Effector CD4-positive, alpha-beta T cell (primary cell): ENCODE results near the gene MOV10L1.
"Not testable (repeated sequence)": the region's sequence is repeated elsewhere in the genome, so short reads cannot be mapped to it uniquely, and the experiment has no call there.

Source experiments
- DNase-seq: peaks from one replicate; pipeline ENCODE4 v3.0.0-alpha.2; 2020

The MOV10L1 gene

DNA sequence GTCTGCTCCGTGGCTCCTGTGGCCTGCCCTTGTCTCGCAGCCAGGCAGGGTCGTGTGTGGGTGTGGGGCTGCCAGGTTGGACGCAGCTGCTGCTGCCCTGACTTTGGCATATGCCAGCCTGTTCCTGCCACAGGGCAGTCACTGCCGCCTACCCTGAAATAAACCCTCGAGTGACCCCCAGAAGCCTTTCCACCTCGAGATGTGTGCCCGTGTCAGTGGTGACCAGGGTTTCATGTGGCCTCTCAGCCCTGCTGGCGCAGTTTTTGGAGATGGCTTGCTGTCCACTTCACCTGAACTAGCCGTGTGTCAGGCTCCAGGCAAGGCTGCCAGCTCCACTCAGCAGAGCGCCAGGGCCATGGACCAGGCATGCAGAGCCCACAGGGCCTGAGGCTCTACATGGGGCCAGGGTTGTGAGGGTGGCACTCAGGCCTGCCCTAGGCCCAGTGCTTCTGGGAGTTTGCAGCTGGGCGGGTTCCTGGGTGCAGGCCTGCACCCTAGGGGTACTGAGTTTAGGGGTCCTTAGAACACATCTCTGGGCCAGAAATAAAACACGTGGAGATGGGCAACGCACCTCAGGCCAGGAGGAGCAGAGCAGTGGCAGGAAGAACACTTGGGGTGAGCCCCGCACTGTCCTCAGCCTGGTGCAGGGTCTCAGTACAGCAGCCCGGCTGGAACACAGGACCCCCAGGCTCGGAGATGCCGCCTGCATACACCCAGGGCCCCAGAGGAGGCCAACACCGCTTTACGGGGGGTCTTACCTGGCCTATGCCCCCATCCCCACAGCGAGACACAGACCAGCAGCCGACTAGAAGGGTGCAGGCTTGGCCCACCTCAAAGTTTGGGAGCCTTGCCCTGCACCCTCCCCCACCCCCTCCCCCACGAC lies 71.9 kb downstream of the MOV10L1 start:
- no peak for DNase-seq

DNA sequence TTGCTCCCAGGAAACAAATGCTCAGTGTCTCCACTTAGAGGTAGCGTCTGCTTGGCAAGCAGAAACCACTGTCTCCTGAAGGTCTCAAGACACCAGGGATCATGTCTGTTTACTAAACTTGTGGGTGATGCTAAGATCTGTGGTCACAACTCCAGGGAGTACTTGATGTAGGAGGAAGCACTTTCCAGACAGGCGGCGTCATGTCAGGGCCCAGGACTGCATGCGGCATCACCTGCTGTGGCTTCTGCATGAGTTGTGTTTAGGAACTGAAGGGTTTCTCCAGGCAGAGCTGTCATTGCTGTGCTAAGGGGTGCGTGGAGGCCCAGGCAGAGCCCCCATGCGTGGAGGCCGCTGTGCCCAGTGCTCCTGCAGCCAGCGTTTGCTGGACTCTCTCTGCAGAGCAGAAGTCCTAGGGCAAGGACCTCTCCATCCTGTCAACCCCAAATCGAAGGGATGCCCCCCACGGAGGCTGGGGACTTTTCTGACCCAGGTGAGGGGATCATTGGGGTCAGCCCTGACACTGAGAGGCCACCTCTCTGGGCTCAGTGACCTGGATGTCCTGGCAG lies 72.7 kb downstream of the MOV10L1 start:
- DNase-seq, result no peak

DNA sequence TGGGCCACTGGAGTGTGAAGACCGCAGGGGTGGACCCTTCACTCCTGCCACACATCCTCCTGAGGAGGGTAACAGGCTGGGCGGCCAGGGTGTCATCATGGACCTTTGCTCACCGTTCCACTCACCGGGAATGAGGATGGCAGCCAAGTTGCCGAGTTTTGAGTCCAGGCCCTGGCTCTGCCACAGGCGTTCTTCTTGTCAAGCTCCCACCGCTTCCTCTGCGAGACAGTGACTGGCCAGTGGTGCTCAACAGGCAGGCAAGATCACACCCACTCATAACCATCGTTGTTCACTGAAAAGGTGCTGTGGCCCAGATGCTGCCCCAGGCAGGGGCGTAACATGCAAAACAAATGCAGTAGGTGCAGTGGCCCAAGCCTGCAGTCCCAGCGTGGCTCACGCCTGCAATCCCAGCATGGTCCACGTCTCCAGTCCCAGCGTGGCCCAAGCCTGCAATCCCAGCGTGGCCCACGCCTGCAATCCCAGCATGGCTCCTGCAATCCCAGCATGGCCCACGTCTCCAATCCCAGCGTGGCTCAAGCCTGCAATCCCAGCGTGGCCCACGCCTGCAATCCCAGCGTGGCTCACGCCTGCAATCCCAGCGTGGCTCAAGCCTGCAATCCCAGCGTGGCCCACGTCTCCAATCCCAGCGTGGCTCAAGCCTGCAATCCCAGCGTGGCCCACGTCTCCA lies 75.8 kb downstream of the MOV10L1 start:
- DNase-seq, result no peak

DNA sequence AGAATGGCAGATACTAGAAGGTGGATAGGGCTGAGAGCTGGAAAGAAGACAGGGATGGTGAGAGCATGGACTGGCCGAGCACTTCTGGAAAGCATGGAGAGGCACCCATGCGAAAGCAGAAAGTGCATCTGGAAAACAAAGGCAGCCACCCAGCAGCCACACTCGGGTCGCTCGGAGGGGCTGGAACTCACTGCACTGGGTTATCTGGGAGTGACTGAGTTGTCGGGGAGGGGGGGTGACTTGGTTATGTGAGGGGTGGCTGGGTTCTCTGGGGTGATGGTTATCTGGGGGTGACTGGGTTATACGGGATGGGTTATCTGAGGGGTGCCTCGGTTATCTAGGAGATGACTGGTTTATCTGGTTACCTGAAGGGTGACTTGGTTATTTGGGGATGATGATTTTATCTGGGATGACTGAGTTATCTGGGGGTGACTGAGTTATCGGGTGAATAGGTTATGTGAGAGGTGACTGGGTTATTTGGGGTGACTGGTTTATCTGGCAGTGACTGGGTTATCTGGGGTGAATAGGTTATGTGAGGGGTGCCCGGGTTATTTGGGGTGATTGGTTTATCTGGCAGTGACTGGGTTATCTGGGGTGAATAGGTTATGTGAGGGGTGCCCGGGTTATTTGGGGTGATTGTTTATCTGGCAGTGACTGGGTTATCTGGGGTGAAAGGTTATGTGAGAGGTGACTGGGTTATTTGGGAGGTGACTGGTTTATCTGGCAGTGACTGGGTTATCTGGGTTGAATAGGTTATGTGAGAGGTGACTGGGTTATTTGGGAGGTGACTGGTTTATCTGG lies 78.1 kb downstream of the MOV10L1 start:
- DNase-seq, result no peak

DNA sequence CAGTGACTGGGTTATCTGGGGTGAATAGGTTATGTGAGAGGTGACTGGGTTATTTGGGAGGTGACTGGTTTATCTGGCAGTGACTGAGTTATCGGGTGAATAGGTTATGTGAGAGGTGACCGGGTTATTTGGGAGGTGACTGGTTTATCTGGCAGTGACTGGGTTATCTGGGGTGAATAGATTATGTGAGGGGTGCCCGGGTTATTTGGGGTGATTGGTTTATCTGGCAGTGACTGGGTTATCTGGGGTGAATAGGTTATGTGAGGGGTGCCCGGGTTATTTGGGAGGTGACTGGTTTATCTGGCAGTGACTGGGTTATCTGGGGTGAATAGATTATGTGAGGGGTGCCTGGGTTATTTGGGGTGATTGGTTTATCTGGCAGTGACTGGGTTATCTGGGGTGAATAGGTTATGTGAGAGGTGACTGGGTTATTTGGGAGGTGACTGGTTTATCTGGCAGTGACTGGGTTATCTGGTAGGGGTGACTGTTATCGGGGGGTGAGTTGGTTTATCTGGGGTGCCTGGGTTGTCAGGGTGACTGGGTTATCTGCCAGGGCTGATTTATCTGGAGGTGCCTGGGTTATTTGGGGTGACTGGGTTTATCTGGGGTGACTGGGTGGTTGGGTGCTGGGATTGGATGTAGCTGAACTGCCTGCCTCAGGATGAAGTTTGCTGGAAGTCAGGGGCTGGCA lies 78.8 kb downstream of the MOV10L1 start:
- DNase-seq, result not testable (repeated sequence)

DNA sequence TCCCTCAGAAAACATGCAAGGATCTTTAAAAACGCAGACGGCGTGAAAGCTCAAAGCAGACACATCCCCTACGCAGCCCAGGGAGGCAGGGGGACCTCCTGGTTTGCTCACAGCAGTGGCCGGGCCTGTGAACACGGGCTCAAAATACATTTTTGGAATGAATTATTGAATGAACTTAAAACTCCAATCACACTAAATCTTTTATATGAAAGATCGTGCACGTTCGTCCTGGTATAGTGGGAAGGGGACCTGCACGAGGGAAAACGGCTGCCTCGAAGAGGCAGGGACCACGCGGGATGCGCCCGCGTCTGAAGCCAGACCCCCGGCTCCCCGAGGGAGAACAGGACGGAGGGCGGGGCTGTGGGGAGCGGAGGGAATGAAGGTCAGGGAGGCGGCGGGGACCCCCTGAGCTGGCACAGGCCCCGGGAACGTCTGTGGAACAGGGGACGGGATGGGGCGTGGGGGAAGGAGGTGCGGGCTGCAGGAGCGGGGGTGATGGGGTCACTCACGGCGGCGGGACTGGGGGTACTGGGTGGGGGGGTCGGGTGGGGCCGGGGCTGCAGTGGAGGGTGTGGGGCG lies 79.5 kb downstream of the MOV10L1 start:
- no peak for DNase-seq

DNA sequence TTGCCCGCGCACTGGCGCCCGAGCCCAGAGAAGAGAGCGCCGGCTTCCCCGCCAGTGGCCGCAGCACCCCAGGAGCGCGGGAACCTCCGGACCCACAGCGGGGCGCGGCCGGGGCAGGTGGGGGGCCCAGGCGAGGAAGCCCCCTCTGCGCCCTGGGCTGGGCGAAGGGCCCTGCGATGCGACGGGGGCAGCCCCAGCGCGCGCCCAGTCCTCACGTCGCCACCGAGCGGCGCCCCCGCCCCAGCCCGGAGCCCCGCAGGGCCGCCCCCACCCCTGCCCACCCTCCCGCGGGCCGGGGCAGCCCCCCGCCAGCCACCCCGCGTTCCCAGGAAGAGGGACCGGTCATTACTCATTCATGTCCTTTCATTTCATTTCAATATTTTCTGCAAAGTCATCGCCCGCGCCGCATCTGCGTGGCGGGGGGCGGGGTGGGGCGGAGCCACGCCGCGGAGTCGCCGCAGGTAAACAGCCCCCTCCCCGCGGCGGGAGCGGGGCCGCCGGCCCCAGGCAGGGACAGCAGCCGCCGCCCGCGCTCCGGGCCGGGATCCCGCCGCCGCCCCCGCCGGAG lies 80.1 kb downstream of the MOV10L1 start:
- no peak for DNase-seq

DNA sequence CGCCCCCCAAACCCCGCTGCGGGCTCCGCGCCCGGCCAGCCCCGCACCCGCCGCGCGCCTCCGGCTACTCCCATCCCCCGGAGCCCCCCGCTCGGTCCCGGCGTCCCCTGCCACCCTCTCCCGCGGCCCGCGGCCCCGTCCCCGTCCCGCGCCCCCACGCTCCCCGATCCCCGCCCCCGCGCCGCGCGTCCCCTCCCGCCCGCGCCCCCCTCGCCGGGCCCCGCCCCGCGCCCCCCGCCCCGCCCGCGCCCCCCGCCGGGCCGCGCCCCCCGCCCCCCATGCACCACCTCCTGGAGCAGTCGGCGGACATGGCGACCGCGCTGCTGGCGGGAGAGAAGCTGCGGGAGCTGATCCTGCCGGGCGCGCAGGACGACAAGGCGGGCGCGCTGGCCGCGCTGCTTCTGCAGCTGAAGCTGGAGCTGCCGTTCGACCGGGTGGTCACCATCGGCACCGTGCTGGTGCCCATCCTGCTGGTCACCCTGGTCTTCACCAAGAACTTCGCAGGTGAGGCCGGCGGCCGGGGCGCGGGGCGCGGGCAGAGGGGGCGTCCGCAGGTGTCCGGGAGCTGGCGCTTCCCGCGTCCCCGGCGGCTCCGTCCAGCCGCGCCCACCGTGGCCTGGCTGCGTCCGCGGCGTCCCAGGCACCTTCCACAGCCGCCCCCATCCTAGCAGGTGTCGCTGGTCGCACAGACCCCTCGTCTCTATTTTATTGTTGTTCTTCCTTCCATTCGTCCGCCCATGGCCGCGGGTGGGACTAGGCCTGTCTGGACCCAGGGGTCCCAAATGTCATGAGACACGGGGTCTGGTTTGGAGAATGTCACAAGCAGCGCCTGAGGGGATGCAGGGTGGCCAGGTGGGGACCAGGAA lies 80.9 kb downstream of the MOV10L1 start, which contains the start of gene PANX2:
PANX2 (plus strand) TSS at position 279 of the 866 bp plus-strand sequence; CDS start at position 279, 0 bp downstream.
- no peak for DNase-seq

DNA sequence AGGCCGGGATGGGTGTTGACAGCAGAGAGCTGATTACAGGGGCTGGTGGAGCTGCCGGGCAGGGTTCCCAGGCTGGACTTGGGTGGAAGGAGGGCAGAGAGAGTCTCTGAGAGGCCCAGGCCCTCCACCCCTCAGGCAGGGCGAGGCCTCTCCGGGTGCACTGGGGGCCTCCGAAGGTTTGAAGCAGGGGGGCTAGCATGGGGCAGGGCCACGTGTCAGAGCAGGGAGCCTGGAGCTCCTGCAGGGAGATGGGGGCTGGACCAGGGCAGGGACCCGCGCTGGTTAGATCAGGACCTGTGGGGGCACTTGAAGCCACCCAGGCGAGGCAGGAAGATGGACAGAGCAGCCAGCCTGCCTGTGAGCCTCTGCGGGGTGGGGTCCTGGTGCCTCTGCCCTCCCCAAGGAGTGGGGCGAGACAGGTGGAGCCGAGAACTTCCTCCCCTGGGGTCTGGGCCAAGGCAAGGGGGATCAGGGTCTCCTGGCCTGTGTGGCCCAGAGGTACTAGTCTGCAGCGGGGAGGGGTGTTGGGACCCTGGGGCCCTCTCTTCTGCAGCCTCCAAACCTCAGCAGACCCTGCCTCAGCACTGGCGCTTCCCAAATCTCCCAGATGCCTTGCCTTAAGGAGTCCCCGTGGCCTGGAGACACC lies 81.6 kb downstream of the MOV10L1 start:
- no peak for DNase-seq

DNA sequence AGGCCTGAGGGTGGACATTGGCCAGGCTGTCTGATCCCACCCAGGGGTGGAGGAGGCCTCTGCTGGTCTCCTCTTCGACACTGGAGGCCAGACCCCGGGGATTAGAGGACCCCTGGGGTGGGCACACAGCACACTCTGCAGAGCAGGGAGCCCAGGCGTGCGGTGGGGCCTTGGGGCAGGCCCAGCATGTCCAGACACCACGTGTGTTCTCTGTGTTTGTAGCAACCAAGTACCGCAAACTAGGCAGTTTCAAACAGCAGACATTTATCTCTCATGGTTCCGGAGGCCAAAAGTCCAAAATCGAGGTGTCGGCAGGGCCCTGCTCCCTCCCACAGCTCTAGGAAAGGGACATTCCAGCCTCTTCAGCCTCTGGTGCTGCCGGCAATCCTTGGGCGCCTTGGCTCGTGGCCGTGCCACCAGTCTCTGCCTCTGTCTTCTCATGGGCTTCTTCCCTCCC lies 82.2 kb downstream of the MOV10L1 start:
- DNase-seq, result no peak

DNA sequence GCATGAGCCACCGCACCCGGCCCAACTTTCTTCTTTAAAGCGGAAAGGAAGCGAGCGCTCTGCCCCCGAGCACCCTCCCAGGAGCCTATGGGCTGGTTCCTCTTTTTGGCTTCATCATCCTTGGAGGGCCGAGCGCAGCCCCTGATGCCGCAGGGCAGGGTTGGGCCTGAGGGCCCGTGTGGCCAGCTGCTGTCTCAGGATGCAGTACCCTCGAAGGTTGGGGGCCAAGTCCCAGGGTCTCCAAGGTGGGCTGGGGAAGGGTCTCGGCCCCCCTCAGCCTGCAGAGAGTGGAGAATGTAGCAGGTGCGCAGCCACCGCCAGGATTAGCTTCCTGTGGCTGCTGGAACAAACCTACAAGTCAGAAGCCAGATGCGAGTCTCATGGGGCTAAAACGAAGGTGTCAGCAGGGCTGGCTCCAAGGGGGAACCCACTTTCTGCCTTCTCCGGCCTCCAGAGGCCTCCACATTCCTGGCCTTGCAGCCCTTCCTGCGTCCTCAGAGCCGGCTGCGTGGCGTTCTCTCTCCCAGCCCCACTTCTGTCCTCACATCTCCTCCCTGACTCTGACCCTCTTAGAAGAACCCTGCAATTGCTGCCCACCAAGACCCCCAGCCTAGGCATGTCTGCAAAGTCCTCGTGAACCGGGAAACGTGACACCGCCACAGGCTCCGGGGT lies 83.6 kb downstream of the MOV10L1 start:
- DNase-seq, result no peak

DNA sequence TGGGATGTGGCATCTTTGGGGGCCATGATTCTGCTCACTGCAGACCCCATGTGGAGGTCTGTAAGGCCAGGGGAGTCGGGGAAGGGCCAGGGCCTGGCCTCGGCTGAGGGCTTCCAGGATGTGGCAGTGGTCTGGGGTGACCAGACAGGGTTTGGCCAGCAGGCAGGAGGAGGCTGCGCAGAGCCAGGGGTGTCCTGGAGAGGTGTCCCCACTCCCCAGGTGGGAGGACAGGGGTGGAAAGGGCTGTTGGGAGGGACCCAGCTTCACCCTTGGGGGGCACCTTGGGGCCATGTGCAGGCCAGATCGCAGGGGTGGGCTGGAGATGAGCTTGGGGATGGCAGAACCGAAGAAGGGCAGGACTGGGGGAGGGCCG lies 84.2 kb downstream of the MOV10L1 start:
- DNase-seq, result no peak

DNA sequence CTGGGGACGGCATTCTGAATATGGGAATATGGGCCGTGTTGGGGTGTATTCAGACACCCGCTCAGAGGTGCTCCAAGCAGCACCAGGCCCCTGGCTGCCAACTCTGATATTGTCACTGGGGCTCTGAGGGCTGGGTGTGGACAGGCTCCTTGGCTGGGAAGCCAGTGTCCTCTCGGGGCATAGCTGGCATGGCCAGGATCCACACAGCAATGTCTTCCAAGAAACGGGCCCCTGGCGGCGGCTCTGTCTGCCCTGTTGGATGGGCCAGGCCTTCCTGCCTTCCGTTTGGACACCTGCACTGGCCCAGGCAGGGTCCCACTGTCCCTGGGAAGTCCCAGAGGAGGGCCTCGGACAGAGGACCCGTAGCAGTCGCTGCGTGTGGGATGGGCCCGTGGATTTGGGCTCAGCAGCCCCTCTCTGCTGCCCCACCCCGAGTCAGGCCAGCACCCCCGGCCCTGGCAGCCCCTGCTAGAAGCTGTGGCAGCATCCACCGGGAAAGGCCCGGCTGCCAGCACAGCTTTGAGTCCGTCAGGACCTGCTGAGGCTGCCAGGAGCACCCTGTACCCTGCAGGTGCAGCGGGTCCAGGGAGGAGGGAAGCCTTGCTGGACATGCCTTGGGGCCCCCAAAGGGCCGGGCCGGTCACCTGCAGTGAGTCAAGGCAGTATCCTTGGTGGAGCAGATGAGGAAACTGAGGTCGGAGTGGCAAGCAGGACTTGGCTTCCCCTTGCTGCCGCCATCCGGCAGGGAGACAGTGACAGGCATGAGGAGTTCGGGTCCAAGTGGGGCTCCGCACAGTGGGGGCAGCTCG lies 84.8 kb downstream of the MOV10L1 start:
- no peak for DNase-seq

DNA sequence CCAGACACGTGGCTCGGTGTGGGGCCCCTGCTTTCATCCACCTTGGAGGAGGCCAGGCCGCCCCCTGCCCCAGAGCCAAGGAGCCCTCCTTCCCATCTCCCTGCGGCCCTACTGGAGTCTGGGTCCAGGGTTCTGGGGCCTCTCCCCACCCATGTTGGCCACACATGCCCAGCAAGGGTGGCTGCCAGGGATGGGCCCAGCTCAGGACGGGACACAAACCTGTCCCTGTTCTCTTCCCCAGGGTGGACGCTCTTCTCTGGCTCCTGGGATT lies 85.3 kb downstream of the MOV10L1 start:
- DNase-seq, result no peak

DNA sequence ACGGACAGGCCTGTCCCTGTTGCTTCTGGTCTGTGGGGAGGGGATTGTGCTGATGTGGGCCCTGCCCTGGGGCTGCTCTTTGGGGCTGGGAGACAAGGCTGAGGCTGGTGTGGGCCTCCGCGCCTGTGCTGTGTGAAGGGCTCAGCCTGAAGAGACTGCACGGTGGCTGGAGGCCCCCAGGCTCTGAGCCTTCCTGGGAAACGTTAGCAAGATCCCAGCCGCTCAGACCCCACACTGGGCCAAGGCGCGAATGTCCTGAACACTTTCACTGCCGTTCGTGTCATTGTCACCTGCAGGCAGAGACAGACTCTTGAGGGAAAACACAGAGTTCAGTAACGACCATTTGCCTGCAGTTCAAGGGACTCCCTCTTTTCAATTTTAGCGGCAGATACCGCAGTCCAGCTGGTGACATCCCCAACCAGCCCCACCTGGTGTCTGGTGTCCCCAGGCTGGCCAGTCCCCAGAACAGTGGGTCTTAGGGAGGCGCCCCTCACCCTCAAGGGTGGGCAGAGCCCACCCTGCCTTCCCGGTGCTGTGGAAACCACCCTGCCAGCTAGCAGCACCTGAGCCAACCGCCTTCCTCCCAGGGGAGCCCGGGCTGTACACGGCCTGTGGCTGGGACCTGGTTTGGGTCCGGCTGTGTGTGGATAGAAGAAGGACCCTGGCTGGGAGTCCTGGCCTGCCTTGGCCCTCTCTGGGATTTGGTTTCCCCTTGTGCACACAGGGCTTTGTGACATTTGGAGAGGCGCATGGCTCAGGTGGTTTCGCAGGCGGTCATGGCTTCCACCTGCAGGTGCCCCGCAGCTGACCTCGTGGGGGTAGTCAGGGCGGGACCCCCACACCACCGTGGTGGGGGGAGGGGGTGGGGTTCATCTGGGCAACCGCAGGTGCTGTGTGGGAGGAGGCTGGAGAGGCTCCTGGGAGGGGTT lies 86.4 kb downstream of the MOV10L1 start:
- DNase-seq, result no peak

DNA sequence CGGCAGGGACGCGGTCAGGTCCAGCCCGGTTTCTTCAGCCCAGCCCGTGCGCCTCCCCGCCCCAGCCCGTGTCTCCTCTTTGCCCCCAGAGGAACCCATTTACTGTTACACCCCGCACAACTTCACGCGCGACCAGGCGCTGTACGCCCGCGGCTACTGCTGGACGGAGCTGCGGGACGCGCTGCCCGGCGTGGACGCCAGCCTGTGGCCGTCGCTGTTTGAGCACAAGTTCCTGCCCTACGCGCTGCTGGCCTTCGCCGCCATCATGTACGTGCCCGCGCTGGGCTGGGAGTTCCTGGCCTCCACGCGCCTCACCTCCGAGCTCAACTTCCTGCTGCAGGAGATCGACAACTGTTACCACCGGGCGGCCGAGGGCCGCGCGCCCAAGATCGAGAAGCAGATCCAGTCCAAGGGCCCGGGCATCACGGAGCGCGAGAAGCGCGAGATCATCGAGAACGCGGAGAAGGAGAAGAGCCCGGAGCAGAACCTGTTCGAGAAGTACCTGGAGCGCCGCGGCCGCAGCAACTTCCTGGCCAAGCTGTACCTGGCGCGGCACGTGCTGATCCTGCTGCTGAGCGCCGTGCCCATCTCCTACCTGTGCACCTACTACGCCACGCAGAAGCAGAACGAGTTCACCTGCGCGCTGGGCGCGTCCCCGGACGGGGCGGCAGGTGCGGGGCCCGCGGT lies 87.2 kb downstream of the MOV10L1 start:
- DNase-seq, result no peak
